NCI-H2171 treated with DMSO at 0.1 percent for 48 hours (cell line): ENCODE measurements around the gene APOOL.

Experiments used
- DNase-seq: peaks from one replicate; lab custom pipeline; 2025; lab: John Stamatoyannopoulos, UW

The APOOL gene

GRCh38 chrX:85084770-85085393 lies 81.2 kb downstream of the APOOL start:
- peak; percentile 18 for DNase-seq

DNA sequence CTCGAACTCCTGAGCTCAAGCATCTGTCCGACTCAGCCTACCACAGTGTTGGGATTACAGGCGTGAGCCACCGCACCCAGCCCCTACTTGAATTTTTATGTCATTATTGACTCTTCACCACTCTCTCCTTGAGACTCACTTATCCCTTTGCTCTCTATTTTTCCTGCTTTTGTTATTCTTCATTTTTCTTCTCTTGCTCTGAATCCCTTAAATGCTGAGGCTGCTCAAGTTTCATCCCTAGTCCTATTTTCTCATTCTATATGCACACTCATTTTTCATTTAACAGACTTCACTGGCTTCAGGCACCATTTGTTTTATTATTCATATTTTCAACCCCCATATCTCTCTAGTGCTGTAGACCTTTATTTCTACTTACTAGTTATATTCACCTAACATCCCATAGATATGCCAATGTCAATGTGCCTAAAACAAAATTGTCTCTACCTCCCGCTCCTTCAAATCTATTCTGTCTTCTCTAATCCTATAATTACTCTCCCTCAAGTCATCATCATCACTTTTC lies 85.7 kb downstream of the APOOL start:
- no peak for DNase-seq

GRCh38 chrX:85107407-85107806 lies 103.7 kb downstream of the APOOL start:
- no peak for DNase-seq

DNA sequence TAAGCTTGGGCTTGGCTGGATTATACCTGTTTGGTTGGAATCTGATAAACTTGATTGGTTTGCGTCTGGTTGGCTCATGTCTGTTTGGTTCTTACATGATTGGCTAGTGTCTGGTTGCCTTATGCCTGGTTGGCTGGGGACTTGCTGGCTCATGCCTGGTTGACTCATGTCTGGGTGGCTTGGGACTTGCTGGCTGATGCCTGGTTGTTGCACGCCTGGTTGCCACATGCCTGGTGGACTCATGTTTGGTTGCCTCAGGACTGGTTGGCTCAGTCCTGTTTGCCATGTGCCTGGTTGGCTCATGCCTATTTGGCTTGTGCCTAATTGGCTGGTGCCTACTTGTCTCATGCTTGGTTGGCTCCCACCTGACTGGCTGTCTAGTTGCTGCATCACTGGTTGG lies 104.5 kb downstream of the APOOL start:
- no peak for DNase-seq

GRCh38 chrX:85109235-85109634 lies 105.6 kb downstream of the APOOL start:
- peak; percentile 6 for DNase-seq

DNA sequence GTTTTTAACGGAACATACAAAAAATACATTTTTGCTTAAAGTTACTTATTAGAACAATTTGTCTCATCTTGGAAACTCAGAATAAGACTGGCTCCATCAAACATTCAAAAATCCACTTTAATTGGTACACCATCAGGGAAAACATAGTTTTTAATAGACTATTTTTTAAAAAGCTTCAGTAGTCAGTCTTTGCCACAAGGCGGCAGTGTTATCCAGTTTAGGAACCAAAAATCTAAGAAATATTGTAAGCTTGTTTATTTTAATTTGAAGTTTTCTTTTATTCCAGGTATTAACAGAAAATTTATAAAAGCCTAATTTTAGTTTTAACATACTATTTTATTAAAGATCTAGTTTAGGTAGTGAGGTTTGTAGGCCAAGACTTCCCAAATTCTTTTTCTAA lies 107.7 kb downstream of the APOOL start:
- peak; percentile 2 for DNase-seq

GRCh38 chrX:85112293-85112692 lies 108.6 kb downstream of the APOOL start:
- no peak for DNase-seq

- DNase-seq, result no peak
Measured at GRCh38 chrX:85113746-85114145, 110.1 kb downstream of the APOOL start.

GRCh38 chrX:85114171-85114570 lies 110.5 kb downstream of the APOOL start:
- DNase-seq, result no peak

DNA sequence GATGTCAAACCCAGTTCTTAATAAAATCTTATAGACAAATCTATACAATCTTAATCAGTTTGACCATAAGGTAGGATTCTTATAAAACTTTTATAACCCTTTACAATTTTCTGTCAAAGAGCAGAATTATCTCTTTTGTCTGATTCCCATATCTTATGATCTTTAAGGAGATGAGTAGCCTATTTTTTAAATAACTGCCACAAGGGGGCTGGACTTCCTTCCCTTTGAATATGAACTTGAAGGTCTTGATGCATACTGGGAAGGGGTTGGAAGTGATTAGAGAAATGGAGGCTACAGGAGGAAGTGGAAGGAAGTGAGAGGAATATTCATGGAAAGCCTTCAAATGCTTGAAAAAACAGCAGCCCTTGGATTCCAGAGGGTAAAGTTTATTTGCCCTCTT lies 111.1 kb downstream of the APOOL start:
- no peak for DNase-seq

- no peak for DNase-seq
Measured at GRCh38 chrX:85115252-85115651, 111.6 kb downstream of the APOOL start.

GRCh38 chrX:85136409-85136808 lies 132.7 kb downstream of the APOOL start:
- DNase-seq, result no peak

GRCh38 chrX:85139422-85139821 lies 135.7 kb downstream of the APOOL start:
- no peak for DNase-seq

GRCh38 chrX:85140964-85141363 lies 137.3 kb downstream of the APOOL start:
- DNase-seq, result no peak
